Lung (tissue), 12 donors: ENCODE measurements around the gene SAV1. TPM values are rescaled to one million over a fixed set of nuclear protein-coding genes. Genes with fewer than 3 reads are reported as not detected.

Experiments used
- ATAC-seq: fragments of 200-7000 bp; cut with Tn5 transposase; one replicate; pipeline ENCODE4 v1.9.1; 2020; ENCODE audit warnings: moderate number of reproducible peaks; ENCODE audit not compliant: insufficient read depth, low FRiP score
- DNase-seq, 3 donors: peaks; one replicate each; pipeline ENCODE4 v3.0.0-alpha.2; 2013 to 2017
- H3K27ac ChIP-seq, 2 donors: one replicate each; pipeline ENCODE4 v1.5.1; 2013; ENCODE audit warnings: mild to moderate bottlenecking in 2 of 2, moderate library complexity in 2 of 2, control low read depth in 1 of 2, inconsistent platforms in 1 of 2, low read depth in 1 of 2, low read length in 1 of 2
- H3K27me3 ChIP-seq, 3 donors: one replicate each; pipeline ENCODE4 v1.5.1; 2013; ENCODE audit warnings: low read length in 2 of 3; ENCODE audit not compliant: control insufficient read depth in 3 of 3, insufficient read depth in 3 of 3
- H3K36me3 ChIP-seq, 4 donors: one replicate each; pipeline ENCODE4 v1.5.1; 2013; ENCODE audit warnings: low read length in 4 of 4, mild to moderate bottlenecking in 1 of 4, moderate library complexity in 1 of 4; ENCODE audit not compliant: control insufficient read depth in 4 of 4, insufficient read depth in 4 of 4
- H3K4me1 ChIP-seq, 5 donors: one replicate each; pipeline ENCODE4 v1.5.1; 2013; ENCODE audit warnings: low read length in 5 of 5, mild to moderate bottlenecking in 2 of 5, moderate library complexity in 1 of 5; ENCODE audit not compliant: control insufficient read depth in 5 of 5, insufficient read depth in 5 of 5
- H3K4me3 ChIP-seq: one replicate; pipeline ENCODE4 v1.5.1; 2013; ENCODE audit warnings: mild to moderate bottlenecking, control low read depth, moderate library complexity
- H3K9ac ChIP-seq, 2 donors: one replicate each; pipeline ENCODE4 v1.5.1; 2013; ENCODE audit warnings: low read length in 2 of 2, control low read depth in 1 of 2; ENCODE audit not compliant: insufficient read depth in 1 of 2
- H3K9me3 ChIP-seq, 4 donors: one replicate each; pipeline ENCODE4 v1.5.1; 2013; ENCODE audit warnings: low read length in 3 of 4, mild to moderate bottlenecking in 1 of 4, moderate library complexity in 1 of 4; ENCODE audit not compliant: control insufficient read depth in 4 of 4, insufficient read depth in 3 of 4
- CTCF ChIP-seq: IDR thresholded peaks from 2 replicates; pipeline ENCODE4 v1.5.1; 2012; ENCODE audit warnings: mild to moderate bottlenecking; ENCODE audit errors: control extremely low read depth, extremely low read depth
- WGBS, 2 donors: extraction: QIAGEN DNeasy Blood & Tissue Kit; methylation state at CpG; one replicate each; pipeline ENCODE4 v1.1.7; 2013; 5-methylcytosine and 5-hydroxymethylcytosine counted together
- polyA plus RNA-seq, 2 donors: library from polyadenylated mRNA; stranded (reverse); fragments of 200-250 nt; gene quantifications; one replicate each; pipeline ENCODE4 v1.2.1, GENCODE V29; 2013
- total RNA-seq, 2 donors: library from RNA; depleted of rRNA in 1 of 2; stranded (reverse); fragments of >200 nt in 1 of 2; gene quantifications; one replicate each; pipeline ENCODE4 v1.2.1, GENCODE V29; 2014 to 2021
- donor health status: control.
- donor health status: control.
- donor health status: Bipolar disorder and iron deficiency.
- donor health status: healthy.
- donor health status: DM: yes; HTN: yes; CAD: no.

Gene SAV1
- total and polyA plus RNA-seq, 4 donors, result 17.9 to 76.1 (median 29.3) TPM

- no peak overlapping the region for H3K9ac ChIP-seq
- H3K9me3 ChIP-seq, result no peaks in the 10 kb centered on the region
- peaks cover 0 to 8% (median 0%) of the 10 kb centered on the region in 5 donors for H3K4me1 ChIP-seq
- no peak for DNase-seq
- no peaks in the 10 kb centered on the region for H3K27me3 ChIP-seq
- H3K36me3 ChIP-seq, result no peaks in the 10 kb centered on the region
- ATAC-seq, result no peak
- TF ChIP-seq CTCF, result no peak
- H3K4me3 ChIP-seq, result no peak overlapping the region
- H3K27ac ChIP-seq, result no peak overlapping the region
- 69 to 72% methylated on average over 5 of the region's 5 CpGs for WGBS, 2 donors
Observed at GRCh38 chr14:50678163-50678562, 10.1 kb upstream of the SAV1 start.

DNA sequence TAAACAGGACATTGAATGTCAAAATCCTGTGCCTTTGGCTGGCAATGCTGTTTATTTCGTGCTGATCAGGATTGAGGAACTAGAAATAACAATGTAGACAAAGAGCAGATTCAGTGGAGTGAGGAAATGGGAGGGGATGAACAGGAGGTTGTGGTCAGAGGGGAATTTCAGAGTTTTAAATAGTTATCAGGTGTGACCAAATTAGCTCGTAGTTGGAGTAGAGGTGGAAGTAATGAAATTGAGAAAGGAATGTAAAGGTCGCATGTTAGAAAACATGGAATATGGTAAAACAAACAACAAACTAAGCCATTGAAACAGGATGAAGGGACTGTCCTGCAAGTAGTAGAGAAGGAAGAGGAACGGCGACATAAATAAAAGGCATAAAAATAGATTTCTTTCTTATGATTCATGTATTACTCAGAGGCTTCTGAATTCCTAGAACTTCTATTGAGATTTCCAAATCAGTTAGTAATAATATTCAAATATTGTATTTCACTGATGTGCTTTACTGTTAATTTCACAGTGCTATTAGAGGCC is 9.5 kb upstream of the SAV1 start:
- Histone ChIP-seq H3K27me3 (no peaks in the 10 kb centered on the region), H3K27ac (no peak overlapping the region), H3K36me3 (no peaks in the 10 kb centered on the region), H3K4me3 (no peak overlapping the region), H3K9me3 (no peaks in the 10 kb centered on the region), H3K9ac (no peak overlapping the region), H3K4me1 (peaks cover 0 to 8% (median 0%) of the 10 kb centered on the region in 5 donors)
- ATAC-seq, result no peak
- no peak for TF ChIP-seq CTCF
- WGBS, 2 donors, result 15 to 16% methylated on average over 5 of the region's 5 CpGs
- no peak for DNase-seq

GRCh38 chr14:50676814-50677516 is 8.9 kb upstream of the SAV1 start:
- Histone ChIP-seq H3K27ac (no peak overlapping the region), H3K36me3 (no peaks in the 10 kb centered on the region)

More at GRCh38 chr14:50676814-50677516, 8.9 kb upstream of the SAV1 start:
- DNase-seq, result no peak
- ATAC-seq, result no peak
- Histone ChIP-seq H3K9ac (no peak overlapping the region), H3K27me3 (no peaks in the 10 kb centered on the region), H3K9me3 (no peaks in the 10 kb centered on the region), H3K4me3 (no peak overlapping the region), H3K4me1 (peaks cover 0 to 8% (median 0%) of the 10 kb centered on the region in 5 donors)
- WGBS, 2 donors, result 63 to 73% methylated on average over 7 of the region's 7 CpGs
- no peak for TF ChIP-seq CTCF
